T47D (cell line): Measurements from ENCODE around the gene NOTUM.

Experiments
- DNase-seq, 2 experiments: peaks; one replicate each; pipeline versions ENCODE4 v3.0.0 to v3.0.0-alpha.2; 2011 to 2012; ENCODE audit warnings: low read depth in 1 of 2, low spot score in 1 of 2
- JUND ChIP-seq: IDR thresholded peaks from 2 replicates; pipeline ENCODE4 v1.6.1; 2012; ENCODE audit warnings: low read depth
- in situ Hi-C: cut with HindIII; loops from 2 replicates; pipeline ENCODE4 v1.10.0; 2016; ENCODE audit warnings: low sequenced_read_pairs, low pct_unique_long_range_greater_than_20kb

The NOTUM gene

DNA sequence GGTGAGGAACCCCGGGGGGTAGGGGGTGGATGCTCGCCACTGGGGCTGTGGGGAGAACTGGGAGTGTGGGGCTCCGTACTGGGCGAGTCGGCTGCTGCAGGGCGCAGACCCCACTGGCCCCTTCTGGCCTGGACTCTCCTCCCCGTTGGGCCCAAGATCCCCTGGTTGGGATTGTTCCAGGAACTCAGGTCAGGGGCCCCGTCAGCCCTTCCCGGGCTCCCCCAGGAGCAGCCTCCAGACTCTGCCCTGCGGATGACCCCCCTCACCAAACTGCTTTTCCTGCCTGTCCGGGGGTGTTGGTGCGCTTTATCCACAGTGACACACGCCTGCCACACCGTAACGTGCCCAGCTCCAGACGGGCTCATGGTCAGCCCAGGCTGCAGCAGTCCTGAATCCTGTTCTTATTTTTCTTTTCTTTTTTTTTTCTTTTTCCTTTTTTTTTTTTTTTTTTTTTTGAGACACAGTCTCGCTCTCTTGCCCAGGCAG lies 40.6 kb upstream of the NOTUM start:
- DNase-seq = no peak
- in situ Hi-C loops = no loop called here
- TF ChIP-seq JUND = no peak

DNA sequence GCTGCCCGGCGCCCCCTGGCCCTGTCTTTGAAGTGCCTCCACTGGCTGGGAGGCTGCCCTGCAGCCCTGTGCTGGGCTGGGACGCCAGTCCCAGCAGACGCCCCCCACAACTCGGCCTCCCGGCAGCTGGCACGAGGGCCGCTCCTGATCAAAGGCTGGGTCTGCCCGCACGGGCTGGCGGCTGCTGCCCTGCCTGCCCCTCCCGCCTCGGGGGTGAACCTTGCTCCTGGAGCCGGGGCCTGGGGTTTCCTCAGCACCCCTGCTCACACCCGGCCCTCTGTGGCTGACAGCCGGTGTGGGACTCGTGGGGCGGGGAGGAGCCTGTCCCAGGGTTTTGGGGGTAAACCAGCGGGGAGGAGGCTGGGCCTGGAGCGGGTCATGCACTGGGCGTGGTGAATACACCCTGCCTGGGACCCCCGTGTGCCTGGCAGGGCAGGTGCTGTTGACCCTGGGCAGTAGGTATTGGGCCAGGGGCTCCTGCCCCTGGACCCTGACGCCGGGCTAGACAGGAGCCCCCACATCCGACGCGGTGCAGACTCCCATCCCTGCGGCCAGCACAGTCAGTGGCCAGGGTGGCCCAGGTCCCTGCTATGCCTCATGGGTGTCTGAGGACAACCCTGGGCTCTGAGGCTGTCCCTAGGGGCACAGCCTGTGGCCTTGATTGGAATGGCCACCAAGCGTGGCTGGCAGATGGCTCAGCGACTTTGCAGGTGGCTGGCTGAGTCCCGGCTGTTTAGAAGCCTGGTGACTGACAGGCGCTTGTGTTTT lies 40.0 kb upstream of the NOTUM start:
- no peak for DNase-seq
- TF ChIP-seq JUND = no peak
- in situ Hi-C loops = no loop called here

DNA sequence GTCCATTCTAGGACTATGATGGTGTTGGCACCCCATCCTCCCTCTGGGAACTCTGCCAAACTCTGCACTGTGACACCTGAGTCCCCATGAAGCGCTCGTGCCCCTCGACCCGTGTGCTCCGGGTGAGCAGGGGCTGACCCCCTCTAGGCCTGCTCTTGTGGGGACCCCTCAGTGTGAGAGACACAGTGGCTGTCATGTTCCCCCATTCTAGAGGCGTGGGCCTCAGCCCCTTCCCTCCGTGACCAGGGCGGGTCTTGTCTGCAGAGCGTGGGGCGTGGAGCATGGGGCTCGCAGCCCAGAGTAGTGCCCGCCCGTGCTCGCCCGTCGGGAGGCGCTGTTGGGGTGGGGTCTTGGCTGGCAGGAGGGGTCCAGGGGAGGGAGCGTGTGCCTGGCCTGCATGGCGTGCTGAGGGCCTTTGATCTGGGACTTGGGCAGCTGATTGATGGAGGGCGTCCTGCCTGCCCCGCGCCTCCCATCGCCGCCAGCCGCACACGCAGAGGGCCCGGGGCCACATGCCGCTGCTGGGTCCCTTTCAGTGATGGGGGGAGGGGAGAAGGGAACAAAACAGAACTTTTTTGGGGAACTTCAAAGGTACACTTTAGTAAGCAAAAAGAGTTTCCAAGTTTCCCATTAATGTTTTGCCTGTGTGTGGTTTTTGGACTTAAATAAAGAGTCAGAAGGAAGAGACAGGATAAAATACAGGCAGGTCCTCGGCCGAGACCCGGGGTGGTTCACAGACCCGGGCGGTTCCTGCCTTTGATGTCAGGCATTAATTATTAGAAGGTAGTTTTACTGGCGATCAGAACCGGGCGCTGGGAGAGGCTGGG lies 39.2 kb upstream of the NOTUM start:
- TF ChIP-seq JUND = no peak
- no peak for DNase-seq
- in situ Hi-C loops = no loop called here

DNA sequence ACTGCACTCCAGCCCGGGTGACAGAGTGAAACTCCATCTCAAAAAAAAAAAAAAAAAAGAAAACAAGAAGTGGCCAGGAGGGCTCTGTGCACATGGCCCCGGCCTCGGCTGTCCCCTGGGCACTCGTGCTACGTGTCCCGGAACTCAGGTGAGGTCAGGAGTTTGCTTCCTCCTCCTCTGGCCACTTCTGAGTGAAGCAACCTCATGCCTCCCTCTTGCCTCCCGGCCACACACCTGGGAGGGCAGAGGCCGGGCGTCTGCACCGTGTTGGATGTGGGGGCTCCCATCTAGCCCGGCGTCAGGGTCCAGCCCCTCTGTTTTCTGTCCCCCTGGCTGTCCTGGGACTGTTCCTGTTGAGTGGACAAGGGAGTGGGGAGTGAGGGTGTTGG lies 38.6 kb upstream of the NOTUM start:
- in situ Hi-C loops = no loop called here
- no peak for TF ChIP-seq JUND
- no peak for DNase-seq

DNA sequence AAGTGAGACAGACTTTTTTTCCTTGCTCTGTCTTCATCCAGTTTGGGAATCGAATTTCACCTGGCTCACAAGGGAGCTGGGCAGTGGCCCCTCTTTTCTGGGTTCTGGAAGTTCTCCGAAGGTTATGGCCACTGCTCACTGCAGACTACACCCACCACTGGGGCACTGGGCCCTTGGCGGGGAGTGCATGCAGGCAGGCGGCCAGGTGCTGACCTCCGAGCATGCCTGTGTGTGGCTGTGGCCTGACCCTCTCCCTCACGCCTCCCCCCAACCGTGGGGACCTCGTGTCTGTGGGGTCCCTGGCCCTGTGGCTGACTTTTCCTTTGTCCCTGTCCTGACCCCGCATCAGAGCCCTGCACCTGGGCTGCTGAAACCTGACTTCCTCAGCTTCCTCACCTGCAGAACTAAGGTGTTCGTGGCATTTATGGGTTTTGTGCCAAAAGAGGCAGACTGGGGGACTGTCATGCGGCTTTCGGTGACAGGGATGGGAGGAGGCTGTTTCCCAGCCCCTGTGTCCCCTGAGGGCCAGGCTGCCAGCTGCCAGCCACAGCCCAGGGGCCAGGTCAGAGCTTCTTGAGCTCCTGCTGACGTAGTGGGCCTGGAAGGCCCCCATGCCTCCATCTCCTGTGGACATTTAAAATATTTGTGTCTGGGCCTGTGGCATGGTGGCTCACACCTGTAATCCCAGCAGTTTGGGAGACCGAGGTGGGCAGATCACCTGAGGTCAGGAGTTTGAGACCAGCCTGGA lies 37.9 kb upstream of the NOTUM start:
- no peak for DNase-seq
- in situ Hi-C loops = no loop called here
- TF ChIP-seq JUND = no peak

DNA sequence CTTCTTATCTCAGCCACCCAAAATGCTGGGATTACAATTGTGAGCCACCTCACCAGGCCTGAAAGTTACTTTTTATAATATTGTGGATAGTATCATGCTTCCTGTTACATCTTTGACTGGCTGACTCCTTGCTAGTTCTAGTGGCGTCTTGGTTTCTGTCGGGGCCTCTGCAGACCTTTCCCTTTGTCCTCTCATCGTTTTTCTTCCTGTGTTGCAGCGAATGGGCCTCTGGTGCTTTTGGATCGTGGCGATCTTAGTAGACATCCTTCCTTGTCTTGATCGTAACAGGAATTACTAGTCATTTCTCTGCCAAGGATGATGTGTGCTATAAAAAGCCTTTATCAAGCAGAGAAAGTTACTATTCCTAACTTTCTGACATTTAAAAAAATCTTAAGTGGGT lies 37.2 kb upstream of the NOTUM start:
- TF ChIP-seq JUND = no peak
- DNase-seq = no peak
- in situ Hi-C loops = no loop called here

DNA sequence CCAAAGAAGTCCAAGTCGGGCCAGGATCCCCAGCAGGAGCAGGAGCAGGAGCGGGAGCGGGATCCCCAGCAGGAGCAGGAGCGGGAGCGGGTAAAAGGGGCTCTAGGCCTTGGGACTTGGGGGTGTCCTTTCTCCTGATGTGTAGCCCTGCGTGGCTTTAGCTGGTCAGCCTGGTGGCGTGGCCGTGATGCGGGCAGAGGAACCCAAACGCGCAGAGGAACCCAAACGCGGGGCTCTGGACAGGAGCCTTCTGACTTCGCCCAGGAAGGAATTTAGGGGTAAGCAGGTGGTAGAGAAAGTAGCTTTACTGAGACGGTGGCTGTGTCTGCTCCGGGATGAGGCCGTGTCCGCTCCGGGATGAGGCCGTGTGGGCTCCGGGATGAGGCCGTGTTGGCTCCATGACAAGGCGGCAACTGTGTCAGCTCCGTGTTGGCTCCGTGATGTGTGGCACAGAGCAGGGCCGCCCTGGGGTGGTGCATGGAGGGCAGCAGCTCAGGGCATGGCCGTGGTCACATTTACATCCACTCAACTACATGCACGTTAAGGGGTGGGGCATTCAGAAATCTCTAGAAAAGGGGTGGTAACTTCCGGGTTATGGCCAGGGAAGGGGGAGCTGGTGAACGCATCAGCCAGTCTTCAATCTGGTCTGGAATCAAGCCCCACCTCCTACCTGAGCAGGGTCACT lies 35.9 kb upstream of the NOTUM start:
- TF ChIP-seq JUND = no peak
- in situ Hi-C loops = no loop called here
- DNase-seq = no peak

DNA sequence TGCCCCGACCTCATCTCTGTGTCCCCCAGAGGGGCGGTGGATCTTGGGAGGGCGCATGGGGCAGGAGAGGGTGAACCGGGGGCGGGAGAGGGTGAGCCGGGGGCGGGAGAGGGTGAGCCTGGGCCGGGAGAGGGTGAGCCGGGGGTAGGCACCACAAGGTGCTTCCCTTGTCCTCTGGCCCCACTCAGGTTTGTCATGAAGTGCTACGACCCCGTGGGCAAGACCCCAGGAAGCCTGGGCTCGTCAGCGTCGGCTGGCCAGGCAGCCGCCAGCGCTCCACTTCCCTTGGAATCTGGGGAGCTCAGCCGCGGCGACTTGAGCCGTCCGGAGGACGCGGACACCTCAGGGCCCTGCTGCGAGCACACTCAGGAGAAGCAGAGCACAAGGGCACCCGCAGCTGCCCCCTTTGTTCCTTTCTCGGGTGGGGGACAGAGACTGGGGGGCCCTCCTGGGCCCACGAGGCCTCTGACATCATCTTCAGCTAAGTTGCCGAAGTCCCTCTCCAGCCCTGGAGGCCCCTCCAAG lies 35.3 kb upstream of the NOTUM start:
- no peak for DNase-seq
- no peak for TF ChIP-seq JUND
- in situ Hi-C loops = no loop called here

DNA sequence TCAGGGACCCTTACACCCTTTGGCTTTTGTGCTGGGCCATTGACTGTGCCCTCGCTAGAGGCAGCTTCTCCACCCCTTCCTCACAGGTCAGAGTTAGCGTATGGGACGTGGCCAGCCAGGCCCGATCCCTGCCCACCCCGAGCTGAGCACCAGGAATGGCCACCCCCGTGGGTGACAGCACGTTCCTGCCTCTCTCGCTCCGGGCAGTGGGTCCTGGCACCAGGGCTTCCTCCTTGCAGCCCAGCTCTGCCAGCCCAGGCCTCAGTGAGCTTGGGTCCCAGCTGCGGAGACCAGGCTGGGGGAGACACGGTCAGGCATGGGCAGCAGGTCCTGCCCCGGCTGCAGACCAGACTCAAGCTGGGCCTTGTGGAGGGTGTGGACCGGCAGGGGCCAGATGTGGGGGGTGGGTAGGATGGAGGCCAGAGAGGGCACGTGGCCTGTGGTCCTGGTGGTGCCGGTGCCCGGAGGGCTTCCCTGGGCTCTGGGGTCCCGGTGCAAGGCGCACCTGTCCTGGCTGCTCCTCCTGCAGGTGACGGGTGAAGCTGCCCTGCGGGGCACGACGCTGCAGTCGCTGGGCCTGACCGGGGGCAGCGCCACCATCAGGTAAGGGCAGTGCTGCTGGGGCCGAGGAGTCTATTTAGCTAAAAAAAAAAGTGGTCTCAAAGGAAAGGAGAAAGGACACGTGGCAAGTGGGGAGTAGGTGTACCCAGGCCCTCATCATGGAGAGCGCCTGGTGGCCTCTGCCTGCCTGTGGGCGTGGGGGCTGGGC lies 34.7 kb upstream of the NOTUM start:
- no peak for TF ChIP-seq JUND
- DNase-seq = no peak
- in situ Hi-C loops = no loop called here

DNA sequence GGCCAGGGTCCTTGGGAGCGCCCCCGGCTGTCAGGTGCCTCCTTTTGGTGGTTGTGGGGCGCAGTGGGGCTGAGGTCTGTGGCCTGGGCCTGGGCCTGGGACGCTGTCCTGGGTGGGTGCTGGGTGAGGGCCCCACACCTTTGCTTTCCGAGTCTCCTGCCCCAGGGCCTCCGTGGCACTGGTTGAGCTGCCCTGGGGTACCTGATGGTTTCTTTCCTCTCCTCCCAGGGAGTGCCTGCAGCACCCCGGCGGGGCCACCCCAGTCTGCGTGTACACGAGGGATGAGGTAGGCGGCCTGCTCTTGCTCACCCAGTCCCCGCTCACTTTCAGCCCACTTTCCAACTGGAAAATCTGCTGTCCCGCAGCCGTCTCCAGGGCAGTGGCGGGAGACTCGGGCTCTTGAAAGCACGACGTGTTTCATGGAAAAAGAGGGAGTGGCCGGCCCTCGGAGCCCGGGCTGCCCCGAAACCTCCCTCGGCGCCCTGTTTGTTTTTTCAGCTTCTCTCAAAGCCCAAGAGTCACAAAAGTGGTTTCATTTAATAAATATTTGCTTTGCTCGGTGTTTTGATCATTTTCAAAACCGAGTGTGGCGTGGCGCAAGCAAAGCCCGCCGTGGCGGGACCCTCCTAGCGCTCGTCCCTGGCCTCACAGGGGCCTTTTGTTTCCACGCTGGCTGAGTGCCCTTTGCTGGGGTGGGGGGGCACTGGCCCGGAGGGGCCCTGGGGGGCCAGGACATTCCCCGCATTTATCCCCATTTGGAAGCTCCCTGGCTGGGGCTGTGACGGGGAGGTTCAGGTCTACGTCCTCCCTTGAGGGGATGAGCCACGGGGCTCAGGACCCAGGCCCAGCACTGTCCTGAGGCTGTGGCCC lies 33.8 kb upstream of the NOTUM start:
- TF ChIP-seq JUND = no peak

More for the DNA sequence above, 33.8 kb upstream of the NOTUM start:
- no peak for DNase-seq
- in situ Hi-C loops = no loop called here
